Measurements from ENCODE around the gene DOHH. TPM values are rescaled to one million over a fixed set of nuclear protein-coding genes. Genes with fewer than 3 reads are reported as not detected.

DOHH gene
- total RNA-seq, 1 donor from 2014 or later = 12.2 TPM

GRCh38 chr19:3497757-3498520, 2.5 kb downstream of the DOHH start:
- DNase-seq = no peak
- Histone ChIP-seq H3K27ac (no peak overlapping the region), H3K4me3 (no peak overlapping the region), H3K36me3 (peaks cover 31% of the 10 kb centered on the region), H3K27me3 (no peaks in the 10 kb centered on the region), H3K4me1 (peaks cover 11% of the 10 kb centered on the region), H3K9me3 (no peaks in the 10 kb centered on the region)
- intact Hi-C loops (cut with DNase I) = no loop called here
- ATAC-seq = no peak
- TF ChIP-seq, protein P1, sequence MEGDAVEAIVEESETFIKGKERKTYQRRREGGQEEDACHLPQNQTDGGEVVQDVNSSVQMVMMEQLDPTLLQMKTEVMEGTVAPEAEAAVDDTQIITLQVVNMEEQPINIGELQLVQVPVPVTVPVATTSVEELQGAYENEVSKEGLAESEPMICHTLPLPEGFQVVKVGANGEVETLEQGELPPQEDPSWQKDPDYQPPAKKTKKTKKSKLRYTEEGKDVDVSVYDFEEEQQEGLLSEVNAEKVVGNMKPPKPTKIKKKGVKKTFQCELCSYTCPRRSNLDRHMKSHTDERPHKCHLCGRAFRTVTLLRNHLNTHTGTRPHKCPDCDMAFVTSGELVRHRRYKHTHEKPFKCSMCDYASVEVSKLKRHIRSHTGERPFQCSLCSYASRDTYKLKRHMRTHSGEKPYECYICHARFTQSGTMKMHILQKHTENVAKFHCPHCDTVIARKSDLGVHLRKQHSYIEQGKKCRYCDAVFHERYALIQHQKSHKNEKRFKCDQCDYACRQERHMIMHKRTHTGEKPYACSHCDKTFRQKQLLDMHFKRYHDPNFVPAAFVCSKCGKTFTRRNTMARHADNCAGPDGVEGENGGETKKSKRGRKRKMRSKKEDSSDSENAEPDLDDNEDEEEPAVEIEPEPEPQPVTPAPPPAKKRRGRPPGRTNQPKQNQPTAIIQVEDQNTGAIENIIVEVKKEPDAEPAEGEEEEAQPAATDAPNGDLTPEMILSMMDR (IDR thresholded peaks at IDR 0.05) = no peak

DNA sequence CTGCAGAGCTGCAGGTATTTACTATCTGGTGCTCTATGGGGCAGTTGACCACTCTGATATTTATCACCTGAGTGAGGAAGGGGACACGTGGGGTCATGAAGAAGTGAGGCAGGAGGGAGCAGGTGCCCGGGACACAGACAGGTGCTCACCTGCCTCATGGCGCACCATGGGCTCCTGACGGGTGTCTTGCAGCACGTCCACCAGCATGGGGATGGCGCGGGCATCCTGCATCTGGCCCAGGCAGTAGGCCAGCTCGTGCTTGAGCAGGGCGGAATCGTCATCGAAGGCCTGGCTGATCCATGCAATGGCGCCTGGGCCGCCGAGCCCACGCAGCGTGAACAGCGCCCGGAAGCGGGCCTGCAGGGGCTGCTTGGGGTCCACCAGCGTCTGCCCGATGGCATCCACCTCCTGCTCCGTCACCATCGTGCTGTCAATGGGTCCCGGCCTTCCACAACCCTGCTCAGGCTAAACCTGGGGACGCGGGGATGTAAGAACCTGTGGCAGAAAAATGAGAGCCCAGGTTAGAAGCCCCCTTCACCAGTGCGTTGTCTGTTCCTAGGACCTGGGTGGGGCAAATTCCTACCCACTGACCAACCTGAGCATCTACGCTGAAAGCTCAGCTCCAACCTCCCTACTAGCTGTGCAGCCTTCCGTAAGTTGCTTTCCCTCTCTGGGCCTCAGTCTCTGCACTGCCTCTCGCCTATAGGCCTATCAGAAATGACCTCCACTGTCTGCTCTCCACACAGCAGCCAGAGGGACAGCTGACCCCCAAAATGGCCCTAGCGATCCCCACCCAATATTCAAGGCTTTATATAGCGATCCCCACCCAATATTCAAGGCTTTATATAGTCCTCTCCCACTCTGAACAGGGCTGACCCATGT, 3.8 kb downstream of the DOHH start:
- Histone ChIP-seq H3K36me3 (peaks cover 44% of the 10 kb centered on the region), H3K27me3 (no peaks in the 10 kb centered on the region), H3K4me3 (no peak overlapping the region), H3K27ac (no peak overlapping the region), H3K9me3 (no peaks in the 10 kb centered on the region), H3K4me1 (peaks cover 11% of the 10 kb centered on the region)
- TF ChIP-seq, protein P1 (IDR thresholded peaks at IDR 0.05) = no peak
- DNase-seq (no peak), ATAC-seq (no peak)
- intact Hi-C loops (cut with DNase I) = no loop called here

- peaks cover 2% of the 10 kb centered on the region for H3K4me1 ChIP-seq
- peaks cover 49% of the 10 kb centered on the region for H3K36me3 ChIP-seq
- no peaks in the 10 kb centered on the region for H3K9me3 ChIP-seq
- no peaks in the 10 kb centered on the region for H3K27me3 ChIP-seq
- H3K27ac ChIP-seq = no peak overlapping the region
- DNase-seq = no peak
- no peak overlapping the region for H3K4me3 ChIP-seq
- TF ChIP-seq, protein P1 (IDR thresholded peaks at IDR 0.05) = no peak
- intact Hi-C loops (cut with DNase I) = no loop called here
- ATAC-seq = no peak
Observed at GRCh38 chr19:3494559-3494958, 5.9 kb downstream of the DOHH start.

GRCh38 chr19:3494051-3494450, 6.4 kb downstream of the DOHH start:
- intact Hi-C loops (cut with DNase I) = no loop called here
- H3K36me3 ChIP-seq = peaks cover 49% of the 10 kb centered on the region
- TF ChIP-seq, protein P1 (IDR thresholded peaks at IDR 0.05) = no peak
- H3K4me3 ChIP-seq = no peak overlapping the region
- H3K9me3 ChIP-seq = no peaks in the 10 kb centered on the region
- no peaks in the 10 kb centered on the region for H3K4me1 ChIP-seq
- no peak overlapping the region for H3K27ac ChIP-seq
- ATAC-seq = peak; percentile 35
- H3K27me3 ChIP-seq = no peaks in the 10 kb centered on the region
- DNase-seq = no peak

DNA sequence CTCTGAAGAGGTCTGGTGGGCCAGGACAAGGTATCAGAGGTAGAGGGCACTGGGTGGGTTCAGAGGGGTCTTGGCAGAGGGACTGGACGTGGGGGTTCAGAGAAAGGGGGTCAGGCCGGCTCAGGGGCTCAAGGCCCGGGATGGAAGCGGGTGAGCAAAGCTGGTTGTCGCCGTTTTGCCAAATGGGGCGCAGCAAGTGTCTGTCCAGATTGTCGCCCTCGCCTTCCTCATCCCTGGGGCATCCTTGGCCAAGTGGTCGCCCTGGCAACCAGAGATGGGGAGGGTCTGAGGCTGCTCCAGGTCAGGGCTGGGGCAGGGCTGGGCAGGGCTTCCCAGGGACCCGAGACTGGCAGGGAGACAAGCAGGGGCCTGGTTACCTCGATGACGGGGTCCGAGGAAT, 6.8 kb downstream of the DOHH start:
- TF ChIP-seq, protein P1 (IDR thresholded peaks at IDR 0.05) = no peak
- H3K9me3 ChIP-seq = no peaks in the 10 kb centered on the region
- no peak for DNase-seq
- no peaks in the 10 kb centered on the region for H3K27me3 ChIP-seq
- H3K27ac ChIP-seq = no peak overlapping the region
- no peak for ATAC-seq
- H3K36me3 ChIP-seq = peaks cover 49% of the 10 kb centered on the region
- no peak overlapping the region for H3K4me3 ChIP-seq
- intact Hi-C loops (cut with DNase I) = no loop called here
- no peaks in the 10 kb centered on the region for H3K4me1 ChIP-seq

All from upper lobe of right lung (tissue), 1 donor.